ENCODE data around the gene USP48.
"Not testable (repeated sequence)": the region's sequence is repeated elsewhere in the genome, so short reads cannot be mapped to it uniquely, and the experiment has no call there.

USP48 gene

DNA sequence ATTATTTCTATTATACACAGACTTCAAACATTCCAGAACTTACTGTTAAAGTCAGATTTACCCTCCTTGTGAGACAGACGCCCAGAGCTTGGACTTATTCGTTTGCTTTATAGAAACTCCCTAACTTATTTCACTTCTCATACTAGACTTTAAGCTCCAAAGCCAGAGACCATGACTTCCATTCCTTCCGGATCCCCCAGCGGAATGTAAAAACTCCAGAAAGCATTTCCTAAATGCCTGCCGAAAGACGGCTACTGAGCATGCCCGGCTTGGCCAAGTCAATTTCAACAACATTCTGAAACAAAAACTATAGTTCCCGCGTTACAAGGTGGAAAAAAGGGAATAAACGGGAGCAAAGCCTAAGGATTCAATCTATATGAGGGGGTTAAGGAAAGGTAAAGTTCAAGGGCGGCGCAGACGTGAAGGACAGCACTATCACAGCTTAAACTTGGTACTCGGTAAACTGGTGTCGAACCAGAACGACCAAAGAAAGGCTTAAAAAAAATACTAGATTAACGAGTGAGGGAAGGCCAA, 1.1 kb downstream of the USP48 start:
- peaks cover 23 to 54% (median 30%) of the 10 kb centered on the region in 10 experiments for H3K4me1 ChIP-seq
- H3K36me3 ChIP-seq: peaks cover 0 to 27% (median 10%) of the 10 kb centered on the region in 11 experiments; a peak in 12 of 22 replicates
- peak overlapping the region; percentile 91 to 100 (median 96) for H3K9ac ChIP-seq
- peak overlapping the region; percentile 80 to 99 (median 94) for H3K4me3 ChIP-seq
- peak overlapping the region; percentile 75 to 97 (median 92) for H3K4me2 ChIP-seq
- TF ChIP-seq Cebpa-rat (IDR thresholded peaks at IDR 0.05): no peak
- H3K27me3 ChIP-seq: no peaks in the 10 kb centered on the region
- H3K9me3 ChIP-seq (replicated peaks in 1 of 11): peaks cover 0 to 24% (median 16%) of the 10 kb centered on the region in 11 experiments; a peak in 18 of 22 replicates
- peak overlapping the region; percentile 95 to 100 (median 98) for H3K27ac ChIP-seq
- peaks cover 0 to 53% (median 25%) of the 10 kb centered on the region in 11 experiments; a peak in 13 of 22 replicates for H4K20me1 ChIP-seq

DNA sequence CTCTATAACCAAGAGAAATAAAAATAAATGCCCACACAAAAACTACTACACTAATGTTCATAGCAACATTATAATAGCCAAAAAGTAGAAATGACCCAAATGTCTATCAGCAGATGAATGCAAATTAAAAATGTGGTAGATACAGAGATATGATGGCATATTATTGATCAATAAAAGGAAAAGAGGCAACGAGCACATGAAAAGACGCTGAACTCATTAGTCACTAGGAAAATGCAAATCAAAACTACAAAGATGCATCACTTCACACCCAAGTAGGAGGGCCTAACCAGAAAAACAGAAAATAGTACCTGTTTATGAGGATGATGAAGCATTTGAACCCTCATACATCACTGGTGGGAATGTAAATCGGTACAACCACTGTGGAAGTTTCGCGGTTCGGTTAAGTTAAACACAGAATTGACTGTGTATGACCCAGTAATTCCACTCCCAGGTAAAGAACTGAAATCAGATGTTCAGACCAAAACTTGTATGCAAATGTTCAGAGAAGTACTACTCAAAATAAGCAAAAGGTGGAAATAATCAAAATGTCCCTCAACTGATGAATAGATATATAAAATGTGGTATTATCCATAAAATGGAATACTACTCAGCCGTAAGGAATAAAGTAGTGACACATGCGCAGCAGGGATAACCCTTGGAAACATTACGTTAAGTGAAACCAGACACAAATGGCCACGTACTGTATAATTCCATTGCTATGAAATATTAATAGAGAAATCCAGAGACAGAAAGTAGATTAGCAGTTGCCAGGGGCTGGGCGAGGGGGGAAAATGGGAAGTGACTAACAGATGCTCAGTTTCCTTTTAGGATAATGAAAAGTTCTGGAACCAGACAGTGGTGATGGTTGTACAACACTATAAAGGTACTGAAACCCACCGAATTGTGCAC, 3.1 kb downstream of the USP48 start:
- Histone ChIP-seq H3K36me3 (peaks cover 0 to 45% (median 13%) of the 10 kb centered on the region in 11 experiments; a peak in 13 of 22 replicates), H3K9ac (peak overlapping the region in 5 of 11 experiments; percentile 94 to 100 (median 96); a peak in 6 of 22 replicates), H4K20me1 (peaks cover 0 to 73% (median 44%) of the 10 kb centered on the region in 11 experiments; a peak in 14 of 22 replicates), H3K27ac (peak overlapping the region in 6 of 11 experiments; percentile 19 to 100 (median 97); a peak in 9 of 22 replicates), H3K4me2 (peak overlapping the region; percentile 17 to 97 (median 92); a peak in 20 of 22 replicates), H3K9me3 (replicated peaks in 1 of 11) (peaks cover 0 to 24% (median 16%) of the 10 kb centered on the region in 11 experiments; a peak in 17 of 22 replicates), H3K27me3 (no peaks in the 10 kb centered on the region), H3K4me1 (peaks cover 43 to 74% (median 50%) of the 10 kb centered on the region in 10 experiments), H3K4me3 (peak overlapping the region in 5 of 10 experiments; percentile 92 to 97 (median 94); a peak in 10 of 20 replicates)
- no peak for TF ChIP-seq Cebpa-rat (IDR thresholded peaks at IDR 0.05)

DNA sequence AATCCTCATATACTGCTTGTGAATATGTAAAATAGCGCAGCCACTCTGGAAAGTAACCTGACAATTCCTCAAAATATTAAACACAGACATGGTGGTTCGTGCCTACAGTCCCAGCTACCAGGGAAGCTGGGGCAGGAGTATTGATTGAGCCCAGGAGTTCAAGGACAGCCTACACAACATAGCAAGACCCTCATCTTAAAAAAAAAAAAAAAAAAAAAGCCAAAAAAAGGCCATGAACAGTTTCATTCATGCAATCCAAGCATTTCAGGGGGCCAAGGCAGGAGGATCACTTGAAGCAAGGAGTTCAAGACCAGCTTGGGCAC, 4.6 kb downstream of the USP48 start:
- Histone ChIP-seq H3K36me3 (peaks cover 0 to 50% (median 17%) of the 10 kb centered on the region in 11 experiments; a peak in 14 of 22 replicates), H4K20me1 (peaks cover 0 to 88% (median 49%) of the 10 kb centered on the region in 11 experiments; a peak in 14 of 22 replicates), H3K9ac (0 out of 22 replicates have a peak overlapping the region, but pooled peaks of 1 of the 11 experiments have one; percentile 6), H3K9me3 (replicated peaks in 1 of 11) (peaks cover 0 to 24% (median 16%) of the 10 kb centered on the region in 11 experiments; a peak in 17 of 22 replicates), H3K4me2 (peak overlapping the region in 3 of 11 experiments; percentile 32 to 96 (median 92); a peak in 4 of 22 replicates), H3K4me3 (0 out of 20 replicates have a peak overlapping the region, but pooled peaks of 1 of the 10 experiments have one; percentile 5), H3K27me3 (no peaks in the 10 kb centered on the region), H3K27ac (peak overlapping the region in 3 of 11 experiments; percentile 14 to 30 (median 25); a peak in 5 of 22 replicates), H3K4me1 (peaks cover 48 to 81% (median 61%) of the 10 kb centered on the region in 10 experiments)
- TF ChIP-seq Cebpa-rat (IDR thresholded peaks at IDR 0.05): no peak

DNA sequence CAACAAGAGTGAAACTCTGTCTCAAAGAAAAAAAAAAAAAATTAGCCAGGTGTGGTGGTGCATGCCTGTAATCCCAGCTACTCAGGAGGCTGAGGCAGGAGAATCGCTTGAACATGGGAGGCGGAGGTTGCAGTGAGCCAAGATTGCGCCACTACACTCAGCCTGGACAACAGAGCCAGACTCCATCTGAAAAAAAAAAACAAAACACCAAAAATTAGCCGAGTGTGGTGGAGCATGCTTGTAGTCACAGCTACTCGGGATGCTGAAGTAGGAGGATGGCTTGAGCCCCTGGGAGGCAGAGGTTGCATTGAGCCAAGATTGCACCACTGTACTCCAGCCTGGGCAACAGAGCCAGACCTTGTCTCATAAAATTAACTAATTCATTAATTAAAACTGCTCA, 6.0 kb downstream of the USP48 start:
- H3K4me3 ChIP-seq, H3K27me3 ChIP-seq, H3K9ac ChIP-seq: not testable (repeated sequence)
- peaks cover 0 to 61% (median 17%) of the 10 kb centered on the region in 11 experiments; a peak in 14 of 22 replicates for H3K36me3 ChIP-seq
- H3K9me3 ChIP-seq (replicated peaks in 1 of 11): peaks cover 0 to 32% (median 21%) of the 10 kb centered on the region in 11 experiments; a peak in 18 of 22 replicates
- peaks cover 0 to 96% (median 54%) of the 10 kb centered on the region in 11 experiments; a peak in 14 of 22 replicates for H4K20me1 ChIP-seq
- peak overlapping the region in 6 of 11 experiments; percentile 57 to 92 (median 67); a peak in 9 of 22 replicates for H3K4me2 ChIP-seq
- peaks cover 57 to 95% (median 75%) of the 10 kb centered on the region in 10 experiments for H3K4me1 ChIP-seq
- peak overlapping the region in 4 of 11 experiments; percentile 7 to 91 (median 65); a peak in 4 of 22 replicates for H3K27ac ChIP-seq

DNA sequence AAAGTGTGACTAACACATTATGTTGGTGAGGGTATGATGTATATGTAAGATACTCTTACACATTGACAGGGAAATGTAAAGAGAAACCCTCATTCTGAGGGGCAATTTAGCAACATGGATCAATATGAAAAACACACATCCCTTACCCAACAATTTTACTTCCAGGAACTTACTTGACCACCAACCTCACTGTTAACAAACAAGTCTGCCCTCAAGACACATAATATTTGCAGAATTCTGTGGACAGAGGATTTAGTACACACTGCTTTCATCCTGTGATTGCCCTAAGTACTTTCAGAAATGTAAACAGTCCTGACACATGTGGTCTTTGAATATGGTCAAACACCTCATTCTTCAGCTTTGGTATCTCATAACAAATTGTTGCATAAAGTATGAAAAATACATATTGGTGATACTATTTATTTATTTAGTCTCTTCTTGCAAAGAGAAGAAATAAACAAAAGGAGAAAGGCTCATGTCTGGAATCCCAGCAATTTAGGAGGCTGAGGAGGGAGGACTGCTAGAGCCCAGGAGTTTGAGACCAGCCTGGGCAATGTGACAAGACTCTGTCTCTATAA, 6.9 kb downstream of the USP48 start:
- Histone ChIP-seq H3K9me3 (replicated peaks in 1 of 11) (peaks cover 0 to 32% (median 21%) of the 10 kb centered on the region in 11 experiments; a peak in 18 of 22 replicates), H3K4me2 (peak overlapping the region; percentile 21 to 92 (median 59); a peak in 18 of 22 replicates), H3K27ac (peak overlapping the region; percentile 14 to 91 (median 59); a peak in 20 of 22 replicates), H3K36me3 (peaks cover 0 to 62% (median 18%) of the 10 kb centered on the region in 11 experiments; a peak in 14 of 22 replicates), H4K20me1 (peaks cover 0 to 92% (median 48%) of the 10 kb centered on the region in 11 experiments; a peak in 14 of 22 replicates), H3K4me1 (peaks cover 51 to 99% (median 78%) of the 10 kb centered on the region in 10 experiments), H3K27me3 (no peaks in the 10 kb centered on the region), H3K9ac (peak overlapping the region in 7 of 11 experiments; percentile 9 to 51 (median 29); a peak in 7 of 22 replicates), H3K4me3 (no peak overlapping the region)
- TF ChIP-seq Cebpa-rat (IDR thresholded peaks at IDR 0.05): no peak

DNA sequence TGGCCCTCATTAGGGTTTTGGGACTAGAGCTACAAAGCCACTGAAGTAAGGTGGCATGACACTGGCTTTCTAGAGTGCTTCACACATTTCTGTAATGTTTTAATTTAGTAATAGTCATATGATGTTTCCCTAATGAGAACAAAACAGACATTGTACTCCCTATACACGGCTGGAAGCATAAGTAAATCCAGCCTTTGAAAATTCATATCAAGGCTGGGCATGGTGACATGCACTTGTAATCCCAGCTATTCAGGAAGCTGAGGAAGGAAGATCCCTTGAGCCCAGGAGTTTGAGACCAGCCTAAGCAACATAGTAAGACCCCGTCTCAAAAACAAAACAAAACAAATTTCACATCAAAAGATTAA, 7.4 kb downstream of the USP48 start:
- Histone ChIP-seq H3K4me1 (peaks cover 46 to 99% (median 78%) of the 10 kb centered on the region in 10 experiments), H4K20me1 (peaks cover 0 to 96% (median 48%) of the 10 kb centered on the region in 11 experiments; a peak in 14 of 22 replicates), H3K27me3 (no peaks in the 10 kb centered on the region), H3K27ac (peak overlapping the region; percentile 14 to 91 (median 59); a peak in 19 of 22 replicates), H3K36me3 (peaks cover 0 to 67% (median 23%) of the 10 kb centered on the region in 11 experiments; a peak in 14 of 22 replicates), H3K4me3 (no peak overlapping the region), H3K9me3 (replicated peaks in 1 of 11) (peaks cover 0 to 32% (median 21%) of the 10 kb centered on the region in 11 experiments; a peak in 18 of 22 replicates), H3K4me2 (peak overlapping the region; percentile 21 to 92 (median 59); a peak in 21 of 22 replicates), H3K9ac (peak overlapping the region in 7 of 11 experiments; percentile 18 to 51 (median 28); a peak in 6 of 22 replicates)
- TF ChIP-seq Cebpa-rat (IDR thresholded peaks at IDR 0.05): no peak

DNA sequence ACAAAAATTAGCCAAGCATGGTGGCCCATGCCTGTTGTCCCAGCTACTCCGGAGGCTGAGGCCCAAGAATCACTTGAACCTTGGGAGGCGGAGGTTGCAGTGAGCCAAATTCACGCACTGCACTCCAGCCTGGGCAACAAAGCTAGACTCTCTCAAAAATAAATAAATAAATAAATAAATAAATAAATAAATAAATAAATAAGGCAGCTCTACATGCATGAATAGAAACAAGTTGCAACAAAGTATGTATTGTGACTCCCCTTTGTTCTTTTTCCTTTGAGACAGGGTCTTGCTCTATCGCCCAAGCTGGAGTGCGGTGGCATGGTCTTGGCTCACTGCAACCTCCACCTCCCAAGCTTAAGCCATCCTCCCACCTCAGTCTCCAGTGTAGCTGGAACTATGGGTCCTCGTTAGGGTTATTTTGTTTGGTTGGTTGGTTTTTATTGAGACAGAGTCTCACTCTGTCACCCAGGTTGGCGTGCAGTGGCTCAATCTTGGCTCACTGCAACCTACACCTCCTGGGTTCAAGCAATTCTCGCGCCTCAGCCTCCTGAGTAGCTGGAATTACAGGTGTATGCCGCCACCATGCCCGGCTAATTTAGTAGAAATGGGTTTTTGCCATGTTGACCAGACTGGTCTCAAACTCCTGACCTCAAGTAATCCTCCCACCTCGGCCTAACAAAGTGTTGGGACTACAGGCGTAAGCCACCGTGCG, 8.0 kb downstream of the USP48 start:
- peaks cover 0 to 95% (median 45%) of the 10 kb centered on the region in 11 experiments; a peak in 14 of 22 replicates for H4K20me1 ChIP-seq
- H3K4me2 ChIP-seq: peak overlapping the region; percentile 21 to 92 (median 59); a peak in 21 of 22 replicates
- peak overlapping the region in 6 of 11 experiments; percentile 18 to 51 (median 26); a peak in 5 of 22 replicates for H3K9ac ChIP-seq
- peaks cover 0 to 73% (median 26%) of the 10 kb centered on the region in 11 experiments; a peak in 15 of 22 replicates for H3K36me3 ChIP-seq
- H3K9me3 ChIP-seq (replicated peaks in 1 of 11): peaks cover 0 to 32% (median 21%) of the 10 kb centered on the region in 11 experiments; a peak in 18 of 22 replicates
- no peaks in the 10 kb centered on the region for H3K27me3 ChIP-seq
- H3K4me1 ChIP-seq: peaks cover 40 to 99% (median 77%) of the 10 kb centered on the region in 10 experiments
- TF ChIP-seq Cebpa-rat (IDR thresholded peaks at IDR 0.05): no peak; a peak in 1 of 22 replicates
- H3K4me3 ChIP-seq: no peak overlapping the region
- peak overlapping the region in 10 of 11 experiments; percentile 26 to 91 (median 59); a peak in 18 of 22 replicates for H3K27ac ChIP-seq

All from BLaER1 treated with 17β-estradiol and CSF1 and Interleukin-3, amounts not matched to agents 10 nM and 100 nM (cell line).